Natural killer cell treated with Interleukin-12 subunit alpha and Interleukin-12 subunit beta and Interleukin-15 and Interleukin-18, amount 100 ng/mL, for 72 hours (primary cell): Measurements from ENCODE around the gene NEMP2. TPM values are rescaled to one million over a fixed set of nuclear protein-coding genes. Genes with fewer than 3 reads are reported as not detected.

ENCODE experiments used
- ATAC-seq, 2 donors: fragments of 150-1000 bp; cut with Tn5 transposase in 1 of 2; sonication (Bioruptor Pico), chemical (Tn5 transposase) in 1 of 2; 2 replicates each; pipeline ENCODE4 v1.10.0; 2021
- DNase-seq: peaks from one replicate; pipeline ENCODE4 v3.0.0; 2022; ENCODE audit warnings: low spot score
- H3K27ac Mint-ChIP-seq, 2 donors: 1 replicate in 1 of 2; 2 replicates in 1 of 2; pipeline ENCODE4 v1.8.0; 2022; ENCODE audit warnings: mixed read lengths in 2 of 2, mild to moderate bottlenecking in 1 of 2, moderate library complexity in 1 of 2
- H3K27me3 Mint-ChIP-seq, 2 donors: 1 replicate in 1 of 2; 2 replicates in 1 of 2; pipeline ENCODE4 v1.8.0; 2022; ENCODE audit warnings: mixed read lengths in 2 of 2
- H3K36me3 Mint-ChIP-seq: one replicate; pipeline ENCODE4 v1.8.0; 2022; ENCODE audit warnings: mixed read lengths
- H3K4me1 Mint-ChIP-seq, 2 donors: 1 replicate in 1 of 2; 2 replicates in 1 of 2; pipeline ENCODE4 v1.8.0; 2022; ENCODE audit warnings: low read depth in 2 of 2, mixed read lengths in 2 of 2, mild to moderate bottlenecking in 1 of 2
- H3K4me3 Mint-ChIP-seq: one replicate; pipeline ENCODE4 v1.8.0; 2022; ENCODE audit warnings: mixed read lengths
- H3K9me3 Mint-ChIP-seq: 2 replicates; pipeline ENCODE4 v1.8.0; 2022; ENCODE audit warnings: mixed read lengths
- total RNA-seq, 2 donors: library from RNA; stranded (reverse); gene quantifications; one replicate each; pipeline ENCODE4 v1.2.3, GENCODE V29; 2022

Gene NEMP2
- total RNA-seq, 2 donors from 2014 or later: 8.3 to 9.4 TPM

- peaks cover 34 to 41% of the 10 kb centered on the region in 2 donors for H3K4me1 Mint-ChIP-seq
- no peak for DNase-seq
- H3K36me3 Mint-ChIP-seq: peaks cover 4% of the 10 kb centered on the region
Measured at GRCh38 chr2:190462181-190462580, 72.3 kb downstream of the NEMP2 start.

GRCh38 chr2:190460487-190460886, 74.0 kb downstream of the NEMP2 start:
- DNase-seq: no peak
- Mint-ChIP-seq H3K9me3 (no peaks in the 10 kb centered on the region), H3K4me3 (no peak overlapping the region), H3K36me3 (peaks cover 4% of the 10 kb centered on the region), H3K27me3 (no peaks in the 10 kb centered on the region), H3K4me1 (peaks cover 32 to 41% of the 10 kb centered on the region in 2 donors), H3K27ac (no peak overlapping the region)
- no peak for ATAC-seq

More at GRCh38 chr2:190462181-190462580, 72.3 kb downstream of the NEMP2 start:
- Mint-ChIP-seq H3K9me3 (no peaks in the 10 kb centered on the region), H3K27ac (no peak overlapping the region), H3K4me3 (no peak overlapping the region), H3K27me3 (no peaks in the 10 kb centered on the region)
- no peak for ATAC-seq

GRCh38 chr2:190459881-190460280, 74.6 kb downstream of the NEMP2 start:
- no peak overlapping the region for H3K4me3 Mint-ChIP-seq
- no peak for DNase-seq
- no peaks in the 10 kb centered on the region for H3K9me3 Mint-ChIP-seq
- no peak for ATAC-seq
- H3K27me3 Mint-ChIP-seq: no peaks in the 10 kb centered on the region
- H3K36me3 Mint-ChIP-seq: peaks cover 4% of the 10 kb centered on the region
- H3K4me1 Mint-ChIP-seq: peaks cover 31 to 36% of the 10 kb centered on the region in 2 donors
- H3K27ac Mint-ChIP-seq: no peak overlapping the region

DNA sequence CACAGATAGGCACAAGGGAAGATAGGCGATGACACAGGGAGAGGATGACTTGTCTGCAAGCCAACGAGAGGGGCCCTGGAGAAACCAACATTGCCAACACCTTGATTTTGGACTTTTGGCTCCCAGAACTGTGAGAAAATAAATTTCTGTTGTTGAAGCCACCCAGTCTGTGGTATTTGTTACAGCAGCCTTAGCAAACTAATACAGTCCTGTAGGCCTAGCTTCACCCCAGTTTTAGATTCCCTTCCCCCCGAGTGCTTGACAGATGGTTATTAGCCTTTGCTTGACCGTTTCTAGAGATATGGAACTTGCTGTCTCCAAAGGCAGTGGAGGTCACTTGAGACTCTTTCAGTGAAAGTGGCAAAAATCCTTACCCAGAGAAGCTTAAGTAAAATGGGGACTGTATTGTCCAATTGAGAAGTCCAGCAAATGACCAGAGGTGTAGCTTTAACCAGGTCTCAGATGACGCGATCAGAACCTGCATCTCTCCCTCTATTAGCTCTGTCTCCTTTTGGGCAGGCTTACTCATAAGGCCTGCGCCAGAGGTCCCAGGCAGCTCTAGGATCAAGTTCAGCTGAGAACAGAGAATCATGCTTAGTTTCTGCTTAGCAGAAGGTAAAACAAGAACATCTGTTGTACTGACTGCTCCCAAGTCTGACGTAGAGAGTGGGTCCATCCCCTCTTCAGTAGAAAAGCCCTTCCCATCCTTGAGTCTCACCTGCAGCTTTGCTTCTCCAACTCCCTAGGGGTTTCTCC, 76.0 kb downstream of the NEMP2 start:
- Mint-ChIP-seq H3K4me3 (no peak overlapping the region), H3K4me1 (peaks cover 26 to 28% of the 10 kb centered on the region in 2 donors), H3K27ac (no peak overlapping the region), H3K36me3 (peaks cover 4% of the 10 kb centered on the region), H3K9me3 (no peaks in the 10 kb centered on the region), H3K27me3 (no peaks in the 10 kb centered on the region)
- ATAC-seq: no peak
- no peak for DNase-seq

GRCh38 chr2:190457256-190457655, 77.3 kb downstream of the NEMP2 start:
- H3K9me3 Mint-ChIP-seq: no peaks in the 10 kb centered on the region
- no peak overlapping the region for H3K27ac Mint-ChIP-seq
- peaks cover 28 to 37% of the 10 kb centered on the region in 2 donors for H3K4me1 Mint-ChIP-seq
- DNase-seq (no peak), ATAC-seq (no peak)
- no peak overlapping the region for H3K4me3 Mint-ChIP-seq
- no peaks in the 10 kb centered on the region for H3K27me3 Mint-ChIP-seq
- H3K36me3 Mint-ChIP-seq: peaks cover 4% of the 10 kb centered on the region

- Mint-ChIP-seq H3K9me3 (no peaks in the 10 kb centered on the region), H3K27ac (no peak overlapping the region), H3K4me3 (no peak overlapping the region), H3K27me3 (no peaks in the 10 kb centered on the region), H3K4me1 (peaks cover 32 to 37% of the 10 kb centered on the region in 2 donors), H3K36me3 (peaks cover 4% of the 10 kb centered on the region)
- ATAC-seq (no peak), DNase-seq (no peak)
Measured at GRCh38 chr2:190456833-190457232, 77.7 kb downstream of the NEMP2 start.

GRCh38 chr2:190455358-190456095, 79.0 kb downstream of the NEMP2 start:
- peaks cover 4% of the 10 kb centered on the region for H3K36me3 Mint-ChIP-seq
- no peak for ATAC-seq
- peaks cover 42 to 43% of the 10 kb centered on the region in 2 donors for H3K4me1 Mint-ChIP-seq

GRCh38 chr2:190454795-190455194, 79.7 kb downstream of the NEMP2 start:
- H3K4me1 Mint-ChIP-seq: peaks cover 35 to 41% of the 10 kb centered on the region in 2 donors
- H3K4me3 Mint-ChIP-seq: no peak overlapping the region
- peaks cover 4% of the 10 kb centered on the region for H3K36me3 Mint-ChIP-seq
- H3K27ac Mint-ChIP-seq: no peak overlapping the region
- no peaks in the 10 kb centered on the region for H3K27me3 Mint-ChIP-seq
- DNase-seq (no peak), ATAC-seq (no peak)
- no peaks in the 10 kb centered on the region for H3K9me3 Mint-ChIP-seq

More at GRCh38 chr2:190455358-190456095, 79.0 kb downstream of the NEMP2 start:
- H3K4me3 Mint-ChIP-seq: no peak overlapping the region
- no peak overlapping the region for H3K27ac Mint-ChIP-seq
- no peaks in the 10 kb centered on the region for H3K27me3 Mint-ChIP-seq
- DNase-seq: no peak
- H3K9me3 Mint-ChIP-seq: no peaks in the 10 kb centered on the region

Other genes starting within 250 kb of the NEMP2 start
- gene HIBCH, start 214.9 kb downstream of the NEMP2 start, total RNA-seq: 10 to 100 TPM; 19.8 to 68.4 TPM
- 10 to 100 TPM; 13.5 to 19.4 TPM for gene INPP1, start 191.1 kb downstream of the NEMP2 start, total RNA-seq
- 10 to 100 TPM; 44.9 to 48.1 TPM for gene MFSD6, start 126.4 kb downstream of the NEMP2 start, total RNA-seq
- 10 to 100 TPM; 45.7 to 59.7 TPM for gene NAB1, start 114.4 kb upstream of the NEMP2 start, total RNA-seq